Liver (tissue), 9 donors: ENCODE measurements around the gene ITGB1. TPM values are rescaled to one million over a fixed set of nuclear protein-coding genes. Genes with fewer than 3 reads are reported as not detected.

Experiments
- DNase-seq: peaks from one replicate; pipeline ENCODE4 v3.0.0-alpha.2; 2017; ENCODE audit warnings: low spot score
- H3K27ac ChIP-seq, 2 donors: one replicate each; pipeline ENCODE4 v1.7.0; 2013; ENCODE audit warnings: inconsistent platforms in 2 of 2, low read length in 2 of 2, control low read depth in 1 of 2, low read depth in 1 of 2, mild to moderate bottlenecking in 1 of 2
- H3K27me3 ChIP-seq, 4 donors: one replicate each; pipeline versions ENCODE4 v1.6.1 to v1.7.0; 2013; ENCODE audit warnings: low read length in 3 of 4, inconsistent platforms in 1 of 4, mild to moderate bottlenecking in 1 of 4, moderate library complexity in 1 of 4; ENCODE audit not compliant: control insufficient read depth in 4 of 4, insufficient read depth in 4 of 4
- H3K36me3 ChIP-seq, 4 donors: one replicate each; pipeline versions ENCODE4 v1.6.1 to v1.7.0; 2013; ENCODE audit warnings: low read length in 3 of 4, mild to moderate bottlenecking in 3 of 4, low read depth in 1 of 4, moderate library complexity in 1 of 4; ENCODE audit not compliant: control insufficient read depth in 4 of 4, insufficient read depth in 3 of 4
- H3K4me1 ChIP-seq, 4 donors: one replicate each; pipeline versions ENCODE4 v1.6.1 to v1.7.0; 2013; ENCODE audit warnings: low read length in 3 of 4, mild to moderate bottlenecking in 3 of 4, moderate library complexity in 1 of 4; ENCODE audit not compliant: control insufficient read depth in 4 of 4, insufficient read depth in 4 of 4
- H3K4me3 ChIP-seq, 3 donors: one replicate each; pipeline versions ENCODE4 v1.6.1 to v1.7.0; 2013; ENCODE audit warnings: low read length in 3 of 3, control low read depth in 1 of 3, low read depth in 1 of 3, mild to moderate bottlenecking in 1 of 3
- H3K9ac ChIP-seq, 2 donors: one replicate each; pipeline ENCODE4 v1.7.0; 2013; ENCODE audit warnings: low read length in 2 of 2, mild to moderate bottlenecking in 2 of 2, moderate library complexity in 2 of 2, control low read depth in 1 of 2, low read depth in 1 of 2
- H3K9me3 ChIP-seq, 4 donors: one replicate each; pipeline versions ENCODE4 v1.6.1 to v1.7.0; 2013; ENCODE audit warnings: low read length in 3 of 4; ENCODE audit not compliant: control insufficient read depth in 4 of 4
- ATF3 ChIP-seq: IDR thresholded peaks from 2 replicates; pipeline ENCODE4 v1.6.1; 2016; ENCODE audit warnings: antibody characterized with exemption
- CTCF ChIP-seq: fragments of 150-350 bp; IDR thresholded peaks from 2 replicates; pipeline ENCODE4 v1.5.1; 2017; ENCODE audit warnings: improper control_type of control experiment, low read depth, low read length; ENCODE audit not compliant: missing input control
- FOXA1 ChIP-seq: IDR thresholded peaks from 2 replicates; pipeline ENCODE4 v1.6.1; 2016; ENCODE audit warnings: antibody characterized with exemption
- GABPA ChIP-seq, 2 donors: IDR thresholded peaks in 1 of 2; conservative IDR thresholded peaks in 1 of 2; 2 replicates each; pipeline ENCODE4 v1.6.1; 2016; ENCODE audit warnings: antibody characterized with exemption in 2 of 2, mild to moderate bottlenecking in 1 of 2, moderate library complexity in 1 of 2
- HNF4A ChIP-seq, 2 donors: conservative IDR thresholded peaks; 2 replicates each; pipeline ENCODE4 v1.6.1; 2016; ENCODE audit warnings: antibody characterized with exemption in 2 of 2, mild to moderate bottlenecking in 2 of 2
- HNF4G ChIP-seq: IDR thresholded peaks from 2 replicates; pipeline ENCODE4 v1.6.1; 2016; ENCODE audit warnings: antibody characterized with exemption
- JUND ChIP-seq, 2 donors: IDR thresholded peaks; 2 replicates each; pipeline ENCODE4 v1.6.1; 2016; ENCODE audit warnings: antibody characterized with exemption in 2 of 2
- MAX ChIP-seq: IDR thresholded peaks from 2 replicates; pipeline ENCODE4 v1.6.1; 2016; ENCODE audit warnings: antibody characterized with exemption
- NR2F2 ChIP-seq: IDR thresholded peaks from 2 replicates; pipeline ENCODE4 v1.6.1; 2016; ENCODE audit warnings: antibody characterized with exemption
- RAD21 ChIP-seq, 2 donors: IDR thresholded peaks; 2 replicates each; pipeline ENCODE4 v1.6.1; 2016; ENCODE audit warnings: antibody characterized with exemption in 2 of 2, mild to moderate bottlenecking in 2 of 2
- REST ChIP-seq: IDR thresholded peaks from 2 replicates; pipeline ENCODE4 v1.6.1; 2016; ENCODE audit warnings: antibody characterized with exemption, mild to moderate bottlenecking
- SP1 ChIP-seq: IDR thresholded peaks from 2 replicates; pipeline ENCODE4 v1.6.1; 2018; ENCODE audit warnings: antibody characterized with exemption, mild to moderate bottlenecking
- TAF1 ChIP-seq: conservative IDR thresholded peaks from 2 replicates; pipeline ENCODE4 v1.6.1; 2016; ENCODE audit warnings: antibody characterized with exemption, mild to moderate bottlenecking
- YY1 ChIP-seq: IDR thresholded peaks from 2 replicates; pipeline ENCODE4 v1.6.1; 2016; ENCODE audit warnings: antibody characterized with exemption, mild to moderate bottlenecking
- ZBTB33 ChIP-seq: IDR thresholded peaks from 2 replicates; pipeline ENCODE4 v1.6.1; 2016; ENCODE audit warnings: antibody characterized with exemption
- WGBS: extraction: QIAGEN DNeasy Blood & Tissue Kit; methylation state at CpG from one replicate; pipeline ENCODE4 v1.1.7; 2013; 5-methylcytosine and 5-hydroxymethylcytosine counted together
- polyA plus RNA-seq, 2 donors: library from polyadenylated mRNA; stranded (reverse) in 1 of 2; unstranded in 1 of 2; fragments of 200-250 nt in 1 of 2; fragments of >200 nt in 1 of 2; fragmentation: Nextera tagmentation in 1 of 2; extraction: Ambion mirVana in 1 of 2; gene quantifications; one replicate each; pipeline versions ENCODE4 v1.2.1 to v1.2.3, GENCODE V29; 2013 to 2015
- total RNA-seq, 2 donors: library from RNA; depleted of rRNA; stranded (reverse); fragments of >200 nt; gene quantifications; one replicate each; pipeline ENCODE4 v1.2.3, GENCODE V29; 2014
- donor health status: healthy.
- donor health status: healthy.
- donor health status: healthy.
- donor health status: healthy.
- donor health status: healthy.

Gene ITGB1
- total and polyA plus RNA-seq, 4 donors: 109 to 308 (median 221) TPM

GRCh38 chr10:32929634-32930033 lies 28.4 kb downstream of the ITGB1 start:
- H3K27me3 ChIP-seq: no peaks in the 10 kb centered on the region
- no peak overlapping the region for H3K27ac ChIP-seq
- H3K4me3 ChIP-seq: no peak overlapping the region
- whole genome bisulfite sequencing: 52% methylated on average over 6 of the region's 6 CpGs
- H3K9me3 ChIP-seq: no peaks in the 10 kb centered on the region
- H3K9ac ChIP-seq: no peak overlapping the region
- DNase-seq: no peak
- TF ChIP-seq MAX (no peak), FOXA1 (no peak), TAF1 (no peak), HNF4A (conservative IDR thresholded peaks at IDR 0.05) (no peak), REST (no peak), ZBTB33 (no peak), RAD21 (IDR thresholded peaks at IDR 0.05) (no peak), JUND (IDR thresholded peaks at IDR 0.05) (no peak)
- H3K36me3 ChIP-seq: peaks cover 13 to 50% (median 30%) of the 10 kb centered on the region in 4 donors
- H3K4me1 ChIP-seq: peaks cover 0 to 7% (median 1%) of the 10 kb centered on the region in 4 donors

- Histone ChIP-seq H3K9ac (no peak overlapping the region), H3K27me3 (no peaks in the 10 kb centered on the region), H3K36me3 (peaks cover 10 to 48% (median 31%) of the 10 kb centered on the region in 4 donors), H3K27ac (no peak overlapping the region), H3K4me3 (no peak overlapping the region), H3K9me3 (no peaks in the 10 kb centered on the region), H3K4me1 (peaks cover 0 to 7% (median 1%) of the 10 kb centered on the region in 4 donors)
- TF ChIP-seq SP1: no peak
- no peak for TF ChIP-seq ZBTB33
- no peak for TF ChIP-seq GABPA (IDR thresholded peaks at IDR 0.05 in 1 of 2, conservative IDR thresholded peaks at IDR 0.05 in 1 of 2)
- no peak for TF ChIP-seq CTCF
- TF ChIP-seq FOXA1: no peak
- TF ChIP-seq RAD21 (IDR thresholded peaks at IDR 0.05): no peak
- TF ChIP-seq REST: no peak
- TF ChIP-seq NR2F2: no peak
- no peak for TF ChIP-seq HNF4G
- TF ChIP-seq ATF3: no peak
- TF ChIP-seq YY1: no peak
- no peak for DNase-seq
- 97% methylated on average over 3 of the region's 3 CpGs for WGBS
These were observed 30.3 kb downstream of the ITGB1 start for GRCh38 chr10:32927750-32928149.
